Smooth muscle cell (in vitro differentiated cells): Measurements from ENCODE around the gene VAV2. TPM values are rescaled to one million over a fixed set of nuclear protein-coding genes. Genes with fewer than 3 reads are reported as not detected.

Experiments used
- DNase-seq: peaks from one replicate; lab custom pipeline; 2025; ENCODE audit not compliant: unreplicated experiment; lab: John Stamatoyannopoulos, UW
- H2AFZ ChIP-seq: fragments of 200-600 bp; sonication (generic); 2 replicates; pipeline ENCODE4 v1.6.0; 2016; ENCODE audit warnings: antibody characterized with exemption, low read depth, mild to moderate bottlenecking
- H3F3A ChIP-seq: fragments of 200-600 bp; sonication (generic); 2 replicates; pipeline ENCODE4 v1.6.0; 2017; ENCODE audit warnings: antibody characterized with exemption, low read depth
- H3K27ac ChIP-seq: fragments of 200-600 bp; sonication (generic); 2 replicates; pipeline ENCODE4 v1.5.1; 2016; ENCODE audit warnings: low read depth, mild to moderate bottlenecking
- H3K27me3 ChIP-seq: fragments of 200-600 bp; sonication (generic); 2 replicates; pipeline ENCODE4 v1.6.1; 2016; ENCODE audit warnings: low read depth, mild to moderate bottlenecking
- H3K36me3 ChIP-seq: fragments of 200-600 bp; sonication (generic); 2 replicates; pipeline ENCODE4 v1.5.1; 2016; ENCODE audit warnings: low read depth
- H3K4me1 ChIP-seq: fragments of 200-600 bp; sonication (generic); 2 replicates; pipeline ENCODE4 v1.5.1; 2016; ENCODE audit warnings: low read depth
- H3K4me2 ChIP-seq: fragments of 200-600 bp; sonication (generic); 2 replicates; pipeline ENCODE4 v1.6.0; 2016; ENCODE audit warnings: mild to moderate bottlenecking
- H3K4me3 ChIP-seq: fragments of 200-600 bp; sonication (generic); 2 replicates; pipeline ENCODE4 v1.5.1; 2016; ENCODE audit warnings: mild to moderate bottlenecking
- H3K79me2 ChIP-seq: fragments of 200-600 bp; sonication (generic); 2 replicates; pipeline ENCODE4 v1.6.0; 2016; ENCODE audit warnings: low read depth, mild to moderate bottlenecking
- H3K9ac ChIP-seq: fragments of 200-600 bp; sonication (generic); 2 replicates; pipeline ENCODE4 v1.6.0; 2016; ENCODE audit warnings: low read depth
- H3K9me3 ChIP-seq: fragments of 200-600 bp; sonication (generic); replicated peaks from 2 replicates; pipeline ENCODE4 v1.5.1; 2016; ENCODE audit warnings: low read depth
- H4K20me1 ChIP-seq: fragments of 200-600 bp; sonication (generic); 2 replicates; pipeline ENCODE4 v1.6.0; 2016; ENCODE audit warnings: low read depth
- CTCF ChIP-seq: fragments of 200-600 bp; sonication (generic); IDR thresholded peaks from 2 replicates; pipeline ENCODE4 v1.5.1; 2017; ENCODE audit warnings: borderline replicate concordance, mild to moderate bottlenecking, antibody characterized with exemption; ENCODE audit not compliant: insufficient read depth, poor library complexity, severe bottlenecking
- WGBS: methylation state at CpG from one replicate; pipeline ENCODE4 v1.1.7; 2016; ENCODE audit warnings: low lambda C conversion rate; 5-methylcytosine and 5-hydroxymethylcytosine counted together
- polyA plus RNA-seq: library from polyadenylated mRNA; unstranded; fragments of >200 nt; fragmentation: Nextera tagmentation; extraction: Ambion mirVana; gene quantifications from 2 replicates; pipeline ENCODE4 v1.2.1, GENCODE V29; 2016
- total RNA-seq: library from RNA; depleted of rRNA; stranded (reverse); fragments of >200 nt; gene quantifications from 2 replicates; pipeline ENCODE4 v1.2.3, GENCODE V29; 2014

Gene VAV2
- total and polyA plus RNA-seq, 2 experiments from 2014 or later, result 26.2 to 35.3 TPM

GRCh38 chr9:133799716-133800115, 192.4 kb downstream of the VAV2 start:
- 94% methylated on average over 17 of the region's 17 CpGs for WGBS

GRCh38 chr9:133799106-133799505, 193.0 kb downstream of the VAV2 start:
- Histone ChIP-seq H3K4me1 (no peaks in the 10 kb centered on the region), H3K27me3 (no peaks in the 10 kb centered on the region), H3K9me3 (no peaks in the 10 kb centered on the region), H4K20me1 (peaks cover 62% of the 10 kb centered on the region), H3F3A (no peaks in the 10 kb centered on the region), H3K4me2 (no peak overlapping the region), H3K27ac (no peak overlapping the region), H3K36me3 (no peaks in the 10 kb centered on the region), H3K9ac (no peak overlapping the region), H3K4me3 (no peak overlapping the region), H2AFZ (no peak overlapping the region), H3K79me2 (no peaks in the 10 kb centered on the region)
- no peak for TF ChIP-seq CTCF
- 97% methylated on average over 11 of the region's 11 CpGs for WGBS
- no peak for DNase-seq

More at GRCh38 chr9:133799716-133800115, 192.4 kb downstream of the VAV2 start:
- Histone ChIP-seq H3K27ac (no peak overlapping the region), H4K20me1 (peaks cover 68% of the 10 kb centered on the region), H3K36me3 (no peaks in the 10 kb centered on the region), H3K9me3 (no peaks in the 10 kb centered on the region), H3F3A (no peaks in the 10 kb centered on the region), H3K27me3 (no peaks in the 10 kb centered on the region), H3K4me2 (no peak overlapping the region), H2AFZ (no peak overlapping the region), H3K9ac (no peak overlapping the region), H3K79me2 (no peaks in the 10 kb centered on the region), H3K4me3 (no peak overlapping the region), H3K4me1 (no peaks in the 10 kb centered on the region)
- no peak for DNase-seq
- TF ChIP-seq CTCF, result no peak

DNA sequence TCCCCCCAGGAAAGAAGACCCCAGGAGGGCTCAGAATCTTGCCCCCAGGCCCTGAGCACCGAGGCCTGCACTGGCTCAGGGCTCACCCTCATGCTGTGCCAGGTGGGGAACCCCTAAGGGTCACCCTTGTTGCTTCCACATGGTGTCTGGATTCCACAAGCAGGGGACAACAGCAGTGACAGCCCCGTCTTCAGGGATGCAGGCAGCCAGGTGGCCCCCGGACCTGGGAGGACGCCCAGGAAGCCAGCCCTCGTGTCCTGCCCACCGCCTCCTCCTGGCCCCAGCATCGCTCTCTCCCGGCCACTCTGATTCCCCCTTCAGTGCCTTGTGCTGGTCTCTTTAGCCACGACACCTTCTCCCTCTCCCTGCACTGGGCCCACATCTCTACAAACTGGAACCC, 194.0 kb downstream of the VAV2 start:
- no peaks in the 10 kb centered on the region for H3K27me3 ChIP-seq
- no peak for DNase-seq
- no peak for TF ChIP-seq CTCF
- no peak overlapping the region for H3K4me2 ChIP-seq
- H3K79me2 ChIP-seq, result no peaks in the 10 kb centered on the region
- no peaks in the 10 kb centered on the region for H3F3A ChIP-seq
- no peaks in the 10 kb centered on the region for H3K36me3 ChIP-seq
- peaks cover 53% of the 10 kb centered on the region for H4K20me1 ChIP-seq
- H3K27ac ChIP-seq, result no peak overlapping the region
- H3K4me1 ChIP-seq, result no peaks in the 10 kb centered on the region
- no peak overlapping the region for H3K4me3 ChIP-seq
- no peak overlapping the region for H3K9ac ChIP-seq
- 92% methylated on average over 8 of the region's 9 CpGs for WGBS
- no peak overlapping the region for H2AFZ ChIP-seq
- no peaks in the 10 kb centered on the region for H3K9me3 ChIP-seq

DNA sequence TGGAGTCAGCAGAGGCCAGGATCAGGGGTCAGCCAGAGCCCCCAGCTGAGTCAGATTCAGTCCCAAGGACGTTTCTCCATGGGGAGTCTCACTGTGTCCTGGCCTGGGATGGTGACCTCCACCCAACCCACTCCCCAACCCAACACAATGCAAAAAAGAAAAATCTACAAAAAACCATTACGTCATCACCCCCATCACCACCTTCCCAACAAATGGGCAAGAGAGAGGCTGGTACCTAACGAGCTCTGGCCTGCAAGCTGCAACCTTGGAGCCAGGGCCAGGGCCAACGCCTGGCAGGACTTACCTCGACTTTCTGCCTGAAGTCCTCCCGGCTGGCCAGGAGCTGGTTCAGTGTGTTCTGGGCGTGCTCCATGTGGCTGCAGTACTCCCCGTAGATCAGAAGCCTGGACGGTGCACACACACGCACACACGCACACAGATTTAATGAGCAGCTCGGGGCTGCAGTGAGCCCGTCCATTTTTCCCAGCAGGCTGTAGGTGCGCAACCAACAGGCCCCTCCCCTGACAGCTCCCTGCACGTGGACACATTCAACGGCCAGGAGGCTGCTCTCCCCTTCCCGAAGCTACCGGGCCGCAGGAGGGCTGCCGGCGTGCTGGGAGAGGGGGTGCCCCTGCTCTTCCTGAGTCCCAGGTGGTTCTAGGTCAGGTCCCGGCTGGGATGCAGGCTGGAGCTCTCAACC, 194.6 kb downstream of the VAV2 start:
- H3K79me2 ChIP-seq, result no peaks in the 10 kb centered on the region
- no peak overlapping the region for H3K4me3 ChIP-seq
- no peaks in the 10 kb centered on the region for H3K4me1 ChIP-seq
- no peak for DNase-seq
- H3K27ac ChIP-seq, result no peak overlapping the region
- H3K9me3 ChIP-seq, result no peaks in the 10 kb centered on the region
- no peak overlapping the region for H3K9ac ChIP-seq
- no peak for TF ChIP-seq CTCF
- H3K36me3 ChIP-seq, result no peaks in the 10 kb centered on the region
- H3K4me2 ChIP-seq, result no peak overlapping the region
- H3K27me3 ChIP-seq, result no peaks in the 10 kb centered on the region
- H2AFZ ChIP-seq, result no peak overlapping the region
- peaks cover 50% of the 10 kb centered on the region for H4K20me1 ChIP-seq
- H3F3A ChIP-seq, result no peaks in the 10 kb centered on the region
- 95% methylated on average over 22 of the region's 22 CpGs for WGBS
